ENCODE measurements around the gene ZC3H12A.
"Not testable (repeated sequence)": the region's sequence is repeated elsewhere in the genome, so short reads cannot be mapped to it uniquely, and the experiment has no call there.

- not testable (repeated sequence) for TF ChIP-seq CTCF (IDR thresholded peaks at IDR 0.05; ENCODE audit: low read depth, low read length, poor library complexity, severe bottlenecking); EZH2phosphoT487 (IDR thresholded peaks at IDR 0.05; ENCODE audit: borderline replicate concordance, low read length)
These were observed 58.2 kb downstream of the ZC3H12A start for GRCh38 chr1:37532418-37533156.
